ENCODE data around the gene MPHOSPH9.

MPHOSPH9 gene

GRCh38 chr12:123111498-123112165 lies 121.3 kb downstream of the MPHOSPH9 start:
- no CpG with 5 or more reads among the region's 19 CpGs for WGBS (ENCODE audit: insufficient coverage, insufficient read length)
- Histone ChIP-seq H3K27ac (ENCODE audit: low read length) (no peak overlapping the region), H3K4me1 (ENCODE audit: control insufficient read depth, insufficient read depth, low read length) (peaks cover 5% of the 10 kb centered on the region)

DNA sequence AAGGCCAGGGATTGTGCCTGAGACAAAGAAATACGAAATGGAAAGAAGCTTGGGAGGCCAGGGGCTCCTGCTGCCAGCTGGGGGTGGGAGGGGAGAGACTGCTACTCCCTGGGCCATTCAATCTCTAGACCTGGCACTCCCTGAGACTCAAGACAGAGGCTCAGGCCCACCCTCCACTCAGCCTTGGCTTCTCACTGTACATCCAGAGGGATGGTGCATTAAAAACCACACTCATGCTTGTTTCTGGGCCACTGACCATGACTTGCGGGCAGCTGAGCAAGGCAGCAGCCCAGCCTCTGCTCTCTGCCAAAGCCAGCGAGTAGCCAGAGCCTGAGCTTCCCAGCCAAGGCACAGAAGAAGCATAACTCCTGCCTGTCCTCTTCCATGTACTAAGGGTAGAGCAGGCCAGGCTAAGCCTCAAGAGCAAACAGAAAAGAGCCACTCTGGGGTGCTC lies 123.6 kb downstream of the MPHOSPH9 start:
- WGBS (ENCODE audit: insufficient coverage, insufficient read length) = no CpG with 5 or more reads among the region's 3 CpGs
- no peaks in the 10 kb centered on the region for H3K36me3 ChIP-seq (ENCODE audit: control insufficient read depth, insufficient read depth, low read length)
- H3K4me1 ChIP-seq (ENCODE audit: control insufficient read depth, insufficient read depth, low read length) = peaks cover 9% of the 10 kb centered on the region
- no peaks in the 10 kb centered on the region for H3K9me3 ChIP-seq (ENCODE audit: control insufficient read depth, insufficient read depth, low read length)
- no peak for DNase-seq (ENCODE audit: low read depth, low spot score)
- H3K27ac ChIP-seq (ENCODE audit: low read length) = no peak overlapping the region
- H3K27me3 ChIP-seq (ENCODE audit: control insufficient read depth, insufficient read depth, low read length) = no peaks in the 10 kb centered on the region
- H3K4me3 ChIP-seq (ENCODE audit: low read length) = no peak overlapping the region

More at GRCh38 chr12:123111498-123112165, 121.3 kb downstream of the MPHOSPH9 start:
- Histone ChIP-seq H3K27me3 (ENCODE audit: control insufficient read depth, insufficient read depth, low read length) (no peaks in the 10 kb centered on the region), H3K36me3 (ENCODE audit: control insufficient read depth, insufficient read depth, low read length) (no peaks in the 10 kb centered on the region), H3K9me3 (ENCODE audit: control insufficient read depth, insufficient read depth, low read length) (no peaks in the 10 kb centered on the region), H3K4me3 (ENCODE audit: low read length) (no peak overlapping the region)
- DNase-seq (ENCODE audit: low read depth, low spot score) = no peak

DNA sequence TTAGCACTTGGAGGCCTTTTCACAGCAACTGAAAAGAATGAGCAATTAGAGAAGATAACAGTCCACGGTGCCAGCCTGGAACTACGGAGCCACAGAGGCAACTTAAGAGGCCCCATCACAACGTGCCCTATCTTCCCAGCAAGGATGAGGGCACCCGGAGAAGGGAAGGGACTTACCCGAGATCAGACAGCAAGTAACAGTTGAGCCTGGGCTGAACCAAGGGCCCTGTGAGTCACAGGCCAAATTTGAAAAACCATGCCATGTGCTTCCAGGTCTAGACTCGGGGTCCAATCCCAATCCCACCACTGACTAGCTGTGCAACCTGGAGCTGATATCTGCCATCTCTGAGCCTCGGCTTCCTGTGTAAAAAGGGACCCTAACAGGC lies 124.3 kb downstream of the MPHOSPH9 start:
- no peak overlapping the region for H3K27ac ChIP-seq (ENCODE audit: low read length)
- no peak overlapping the region for H3K4me3 ChIP-seq (ENCODE audit: low read length)
- no peaks in the 10 kb centered on the region for H3K9me3 ChIP-seq (ENCODE audit: control insufficient read depth, insufficient read depth, low read length)
- DNase-seq (ENCODE audit: low read depth, low spot score) = no peak
- no CpG with 5 or more reads among the region's 7 CpGs for WGBS (ENCODE audit: insufficient coverage, insufficient read length)
- H3K27me3 ChIP-seq (ENCODE audit: control insufficient read depth, insufficient read depth, low read length) = no peaks in the 10 kb centered on the region
- H3K36me3 ChIP-seq (ENCODE audit: control insufficient read depth, insufficient read depth, low read length) = no peaks in the 10 kb centered on the region
- H3K4me1 ChIP-seq (ENCODE audit: control insufficient read depth, insufficient read depth, low read length) = peaks cover 9% of the 10 kb centered on the region

GRCh38 chr12:123107926-123108681 lies 124.8 kb downstream of the MPHOSPH9 start:
- Histone ChIP-seq H3K36me3 (ENCODE audit: control insufficient read depth, insufficient read depth, low read length) (no peaks in the 10 kb centered on the region), H3K27me3 (ENCODE audit: control insufficient read depth, insufficient read depth, low read length) (no peaks in the 10 kb centered on the region), H3K27ac (ENCODE audit: low read length) (no peak overlapping the region), H3K4me3 (ENCODE audit: low read length) (no peak overlapping the region), H3K9me3 (ENCODE audit: control insufficient read depth, insufficient read depth, low read length) (no peaks in the 10 kb centered on the region), H3K4me1 (ENCODE audit: control insufficient read depth, insufficient read depth, low read length) (peaks cover 11% of the 10 kb centered on the region)
- DNase-seq (ENCODE audit: low read depth, low spot score) = no peak
- no CpG with 5 or more reads among the region's 13 CpGs for WGBS (ENCODE audit: insufficient coverage, insufficient read length)

DNA sequence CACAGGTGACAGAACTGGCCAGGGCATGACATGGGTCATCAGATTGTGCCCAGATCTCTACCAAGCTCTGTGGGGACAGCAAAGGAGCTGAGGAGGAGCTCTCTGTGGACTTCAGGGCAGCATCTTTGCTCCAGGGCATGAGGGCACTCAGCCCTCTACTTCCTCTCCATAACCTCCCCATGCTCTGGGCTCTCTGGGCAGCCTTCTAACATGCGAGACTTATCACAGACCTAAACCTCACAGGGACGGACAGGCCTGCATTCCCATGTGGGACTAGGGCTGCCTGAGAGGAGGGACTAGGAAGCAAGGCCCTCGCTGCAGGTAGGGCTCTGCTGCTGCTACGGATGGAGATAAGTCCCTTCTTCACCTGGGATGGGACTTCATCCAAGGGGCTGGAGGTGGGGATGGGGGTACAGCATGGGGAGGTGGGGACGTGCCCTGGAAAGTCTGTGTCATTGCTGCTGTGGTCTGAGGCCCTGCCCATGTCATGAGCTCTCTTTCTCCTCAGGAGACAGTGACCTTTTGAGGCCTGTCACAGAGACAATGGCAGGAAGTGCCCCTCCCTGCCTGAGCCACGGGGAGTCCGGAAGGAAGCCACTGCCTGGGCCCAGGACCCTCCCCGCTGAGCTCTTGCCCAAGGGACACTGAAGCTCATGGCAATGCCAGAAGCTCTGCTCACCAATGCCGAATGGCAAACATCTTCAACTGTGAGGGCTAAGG lies 126.1 kb downstream of the MPHOSPH9 start:
- Histone ChIP-seq H3K36me3 (ENCODE audit: control insufficient read depth, insufficient read depth, low read length) (no peaks in the 10 kb centered on the region), H3K4me3 (ENCODE audit: low read length) (no peak overlapping the region)
- no CpG with 5 or more reads among the region's 9 CpGs for WGBS (ENCODE audit: insufficient coverage, insufficient read length)

DNA sequence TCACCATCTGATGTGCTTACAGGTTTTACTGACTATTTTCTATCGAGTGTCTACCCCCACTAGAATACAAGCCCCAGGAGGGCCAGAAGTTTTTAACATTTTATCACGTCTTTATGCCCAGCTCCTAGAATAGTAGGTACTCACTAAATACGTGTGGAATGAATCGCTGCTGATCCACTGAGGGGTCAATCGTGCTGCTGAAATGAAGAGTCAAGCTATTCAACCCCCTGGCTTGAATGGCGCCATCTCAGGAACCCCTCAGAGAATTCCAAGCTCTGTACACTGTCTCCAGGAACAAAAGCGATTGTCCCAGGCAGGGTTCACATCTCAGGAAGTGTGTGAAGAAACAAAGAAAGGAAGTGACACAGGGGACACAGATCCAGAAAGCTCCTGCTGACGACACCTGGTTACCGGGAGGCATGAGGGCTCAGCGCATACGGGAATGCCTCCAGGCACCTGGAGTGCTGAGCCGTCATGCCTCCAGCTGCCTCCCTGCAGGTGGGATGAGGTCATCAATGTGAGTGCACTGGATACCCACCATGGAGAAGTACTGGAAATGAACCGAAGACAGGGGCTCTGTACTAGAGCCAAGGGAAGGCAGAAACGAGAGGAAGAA lies 127.6 kb downstream of the MPHOSPH9 start:
- H3K4me1 ChIP-seq (ENCODE audit: control insufficient read depth, insufficient read depth, low read length) = peaks cover 13% of the 10 kb centered on the region
- H3K9me3 ChIP-seq (ENCODE audit: control insufficient read depth, insufficient read depth, low read length) = no peaks in the 10 kb centered on the region
- H3K4me3 ChIP-seq (ENCODE audit: low read length) = no peak overlapping the region
- no peaks in the 10 kb centered on the region for H3K27me3 ChIP-seq (ENCODE audit: control insufficient read depth, insufficient read depth, low read length)
- H3K36me3 ChIP-seq (ENCODE audit: control insufficient read depth, insufficient read depth, low read length) = no peaks in the 10 kb centered on the region
- no peak for DNase-seq (ENCODE audit: low read depth, low spot score)
- H3K27ac ChIP-seq (ENCODE audit: low read length) = no peak overlapping the region
- no CpG with 5 or more reads among the region's 14 CpGs for WGBS (ENCODE audit: insufficient coverage, insufficient read length)

More for the DNA sequence above, 126.1 kb downstream of the MPHOSPH9 start:
- DNase-seq (ENCODE audit: low read depth, low spot score) = no peak
- no peaks in the 10 kb centered on the region for H3K27me3 ChIP-seq (ENCODE audit: control insufficient read depth, insufficient read depth, low read length)
- no peaks in the 10 kb centered on the region for H3K9me3 ChIP-seq (ENCODE audit: control insufficient read depth, insufficient read depth, low read length)
- H3K27ac ChIP-seq (ENCODE audit: low read length) = no peak overlapping the region
- H3K4me1 ChIP-seq (ENCODE audit: control insufficient read depth, insufficient read depth, low read length) = peaks cover 13% of the 10 kb centered on the region

GRCh38 chr12:123104809-123105208 lies 128.1 kb downstream of the MPHOSPH9 start:
- WGBS (ENCODE audit: insufficient coverage, insufficient read length) = no CpG with 5 or more reads among the region's 4 CpGs
- DNase-seq (ENCODE audit: low read depth, low spot score) = no peak
- no peak overlapping the region for H3K4me3 ChIP-seq (ENCODE audit: low read length)
- H3K4me1 ChIP-seq (ENCODE audit: control insufficient read depth, insufficient read depth, low read length) = peaks cover 13% of the 10 kb centered on the region
- H3K27me3 ChIP-seq (ENCODE audit: control insufficient read depth, insufficient read depth, low read length) = no peaks in the 10 kb centered on the region
- no peaks in the 10 kb centered on the region for H3K9me3 ChIP-seq (ENCODE audit: control insufficient read depth, insufficient read depth, low read length)
- H3K27ac ChIP-seq (ENCODE audit: low read length) = no peak overlapping the region
- no peaks in the 10 kb centered on the region for H3K36me3 ChIP-seq (ENCODE audit: control insufficient read depth, insufficient read depth, low read length)

Data from iPS DF 6.9 (cell line).